Mesothelial cell of epicardium (in vitro differentiated cells): ENCODE measurements around the gene SPOPL. TPM values are rescaled to one million over a fixed set of nuclear protein-coding genes. Genes with fewer than 3 reads are reported as not detected.

Experiments
- DNase-seq, 2 experiments: peaks; one replicate each; pipeline ENCODE4 v3.0.0; 2021; ENCODE audit warnings: low spot score in 2 of 2; ENCODE audit not compliant: unreplicated experiment in 2 of 2
- H3K27ac Mint-ChIP-seq: 2 replicates; pipeline ENCODE4 v1.8.0; 2021; ENCODE audit warnings: mixed read lengths
- H3K27me3 Mint-ChIP-seq: 2 replicates; pipeline ENCODE4 v1.8.0; 2021; ENCODE audit warnings: low read depth, mixed read lengths
- H3K36me3 Mint-ChIP-seq: 2 replicates; pipeline ENCODE4 v1.8.0; 2021; ENCODE audit warnings: mixed read lengths
- H3K4me1 Mint-ChIP-seq: 2 replicates; pipeline ENCODE4 v1.8.0; 2021; ENCODE audit warnings: mixed read lengths
- H3K4me3 Mint-ChIP-seq: 2 replicates; pipeline ENCODE4 v1.8.0; 2021; ENCODE audit warnings: mild to moderate bottlenecking, moderate library complexity, mixed read lengths
- H3K9me3 Mint-ChIP-seq: 2 replicates; pipeline ENCODE4 v1.8.0; 2021; ENCODE audit warnings: mixed read lengths
- total RNA-seq: library from RNA; stranded (reverse); gene quantifications from 3 replicates; pipeline ENCODE4 v1.2.1, GENCODE V29; 2021
- TF ChIP-seq, protein P1 (sequence below): fragments of 200-600 bp; sonication (generic); IDR thresholded peaks from one replicate; pipeline ENCODE4 v1.5.0; 2021; ENCODE audit warnings: antibody characterized with exemption; ENCODE audit not compliant: unreplicated experiment

Gene SPOPL
- total RNA-seq, 1 donor from 2014 or later = 28.7 TPM

DNA sequence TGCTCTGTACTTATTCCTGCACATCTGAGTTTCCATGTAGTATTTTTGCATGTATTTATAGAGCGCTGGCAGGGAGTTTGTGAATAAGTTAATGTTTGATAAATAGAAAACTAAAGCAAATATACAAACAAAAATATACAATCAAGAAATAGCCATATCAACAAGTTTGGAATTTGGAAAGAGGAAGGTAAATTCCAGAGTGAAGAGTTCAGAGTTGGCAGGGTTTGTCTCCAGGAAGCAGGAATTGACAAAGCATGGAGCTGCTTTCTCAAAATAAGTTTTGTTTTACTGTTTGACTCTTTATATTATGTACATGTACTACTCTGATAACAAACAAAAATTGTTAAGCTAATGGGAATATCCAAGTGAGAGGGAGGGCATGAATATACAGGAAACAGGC, 80.3 kb downstream of the SPOPL start:
- Mint-ChIP-seq H3K9me3 (peaks cover 37% of the 10 kb centered on the region), H3K27ac (no peak overlapping the region), H3K4me1 (no peaks in the 10 kb centered on the region), H3K36me3 (peaks cover 67% of the 10 kb centered on the region), H3K4me3 (no peak overlapping the region), H3K27me3 (no peaks in the 10 kb centered on the region)
- TF ChIP-seq, protein P1, sequence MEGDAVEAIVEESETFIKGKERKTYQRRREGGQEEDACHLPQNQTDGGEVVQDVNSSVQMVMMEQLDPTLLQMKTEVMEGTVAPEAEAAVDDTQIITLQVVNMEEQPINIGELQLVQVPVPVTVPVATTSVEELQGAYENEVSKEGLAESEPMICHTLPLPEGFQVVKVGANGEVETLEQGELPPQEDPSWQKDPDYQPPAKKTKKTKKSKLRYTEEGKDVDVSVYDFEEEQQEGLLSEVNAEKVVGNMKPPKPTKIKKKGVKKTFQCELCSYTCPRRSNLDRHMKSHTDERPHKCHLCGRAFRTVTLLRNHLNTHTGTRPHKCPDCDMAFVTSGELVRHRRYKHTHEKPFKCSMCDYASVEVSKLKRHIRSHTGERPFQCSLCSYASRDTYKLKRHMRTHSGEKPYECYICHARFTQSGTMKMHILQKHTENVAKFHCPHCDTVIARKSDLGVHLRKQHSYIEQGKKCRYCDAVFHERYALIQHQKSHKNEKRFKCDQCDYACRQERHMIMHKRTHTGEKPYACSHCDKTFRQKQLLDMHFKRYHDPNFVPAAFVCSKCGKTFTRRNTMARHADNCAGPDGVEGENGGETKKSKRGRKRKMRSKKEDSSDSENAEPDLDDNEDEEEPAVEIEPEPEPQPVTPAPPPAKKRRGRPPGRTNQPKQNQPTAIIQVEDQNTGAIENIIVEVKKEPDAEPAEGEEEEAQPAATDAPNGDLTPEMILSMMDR = no peak
- DNase-seq = no peak

DNA sequence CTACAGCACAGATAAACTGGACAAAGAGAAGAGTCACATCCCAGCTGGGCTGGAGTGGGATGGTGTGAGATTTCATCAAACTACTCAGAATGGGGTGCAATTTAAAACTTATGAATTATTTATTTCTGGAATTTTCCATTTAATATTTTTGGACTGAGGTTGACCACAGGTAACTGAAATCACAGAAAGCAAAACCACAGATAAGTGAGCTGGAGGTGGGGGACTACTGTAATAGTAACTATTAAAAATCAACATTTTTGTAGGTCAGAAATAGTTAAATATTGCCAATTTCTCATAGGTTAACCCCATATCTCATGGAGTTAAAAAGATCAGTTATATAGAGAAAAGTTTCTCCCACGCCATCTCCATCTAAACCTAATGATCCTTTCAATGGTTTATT, 88.1 kb downstream of the SPOPL start:
- no peaks in the 10 kb centered on the region for H3K27me3 Mint-ChIP-seq
- H3K4me3 Mint-ChIP-seq = no peak overlapping the region
- no peak overlapping the region for H3K27ac Mint-ChIP-seq
- no peak for DNase-seq
- no peaks in the 10 kb centered on the region for H3K4me1 Mint-ChIP-seq
- H3K9me3 Mint-ChIP-seq = peaks cover 5% of the 10 kb centered on the region
- H3K36me3 Mint-ChIP-seq = peaks cover 20% of the 10 kb centered on the region
- TF ChIP-seq, protein P1 = no peak

DNA sequence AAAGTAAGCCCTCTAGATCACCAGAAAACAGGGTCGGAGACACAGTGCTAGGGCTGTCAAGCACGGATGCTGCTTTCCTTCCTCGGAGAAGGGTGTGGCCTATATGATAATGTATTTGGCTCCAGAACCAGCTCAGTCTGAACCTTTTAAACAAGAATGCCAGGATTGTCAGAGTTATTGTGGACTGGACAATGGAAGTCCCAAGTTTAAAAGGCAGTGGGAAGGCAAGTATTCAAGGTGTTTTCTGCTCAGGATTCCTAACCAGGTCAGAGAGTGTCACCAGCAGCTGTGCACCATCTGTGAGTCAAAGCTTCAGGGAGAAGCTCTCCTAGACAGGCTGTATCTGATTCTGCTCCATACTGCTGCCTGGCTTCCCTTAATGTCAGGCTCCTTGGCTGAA, 94.8 kb downstream of the SPOPL start:
- TF ChIP-seq, protein P1 = no peak
- no peak overlapping the region for H3K27ac Mint-ChIP-seq
- no peaks in the 10 kb centered on the region for H3K27me3 Mint-ChIP-seq
- H3K4me3 Mint-ChIP-seq = no peak overlapping the region
- no peak for DNase-seq
- H3K9me3 Mint-ChIP-seq = peaks cover 11% of the 10 kb centered on the region
- peaks cover 6% of the 10 kb centered on the region for H3K4me1 Mint-ChIP-seq
- peaks cover 14% of the 10 kb centered on the region for H3K36me3 Mint-ChIP-seq

DNA sequence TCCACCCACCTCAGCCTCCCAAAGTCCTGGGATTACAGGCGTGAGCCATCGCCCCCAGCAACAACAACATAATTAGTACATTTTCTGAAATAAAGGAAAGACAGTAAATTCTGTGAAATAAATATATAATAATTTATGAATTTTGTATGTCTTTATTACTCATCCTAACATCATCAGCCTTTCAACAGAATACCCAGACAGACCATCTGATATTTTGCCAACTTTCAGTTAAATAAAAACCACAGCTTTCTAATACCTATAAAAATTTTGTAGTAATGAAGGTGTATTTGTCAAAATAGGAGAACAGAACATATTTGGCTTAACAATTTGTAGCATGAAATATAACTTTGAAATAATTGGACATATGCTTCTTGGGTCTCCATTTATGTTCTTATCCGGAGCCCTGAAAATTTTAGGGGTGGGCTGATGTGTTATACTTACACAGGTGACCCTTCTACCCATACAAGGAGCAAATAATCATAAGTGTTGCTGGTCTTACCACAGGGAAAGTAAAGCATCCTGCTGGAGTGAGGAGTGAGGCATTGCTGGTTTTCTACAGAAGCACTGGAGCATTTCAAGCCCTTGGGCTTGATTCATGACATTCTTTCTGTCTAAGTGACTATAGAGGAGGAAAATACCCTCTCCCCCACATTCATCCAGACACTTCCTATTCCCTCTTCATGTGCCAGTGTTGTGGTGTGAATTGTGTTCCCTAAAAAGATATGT, 99.3 kb downstream of the SPOPL start:
- Mint-ChIP-seq H3K4me3 (no peak overlapping the region), H3K36me3 (peaks cover 5% of the 10 kb centered on the region), H3K4me1 (peaks cover 7% of the 10 kb centered on the region), H3K27me3 (no peaks in the 10 kb centered on the region), H3K9me3 (peaks cover 6% of the 10 kb centered on the region), H3K27ac (no peak overlapping the region)
- no peak for DNase-seq
- TF ChIP-seq, protein P1 = no peak

DNA sequence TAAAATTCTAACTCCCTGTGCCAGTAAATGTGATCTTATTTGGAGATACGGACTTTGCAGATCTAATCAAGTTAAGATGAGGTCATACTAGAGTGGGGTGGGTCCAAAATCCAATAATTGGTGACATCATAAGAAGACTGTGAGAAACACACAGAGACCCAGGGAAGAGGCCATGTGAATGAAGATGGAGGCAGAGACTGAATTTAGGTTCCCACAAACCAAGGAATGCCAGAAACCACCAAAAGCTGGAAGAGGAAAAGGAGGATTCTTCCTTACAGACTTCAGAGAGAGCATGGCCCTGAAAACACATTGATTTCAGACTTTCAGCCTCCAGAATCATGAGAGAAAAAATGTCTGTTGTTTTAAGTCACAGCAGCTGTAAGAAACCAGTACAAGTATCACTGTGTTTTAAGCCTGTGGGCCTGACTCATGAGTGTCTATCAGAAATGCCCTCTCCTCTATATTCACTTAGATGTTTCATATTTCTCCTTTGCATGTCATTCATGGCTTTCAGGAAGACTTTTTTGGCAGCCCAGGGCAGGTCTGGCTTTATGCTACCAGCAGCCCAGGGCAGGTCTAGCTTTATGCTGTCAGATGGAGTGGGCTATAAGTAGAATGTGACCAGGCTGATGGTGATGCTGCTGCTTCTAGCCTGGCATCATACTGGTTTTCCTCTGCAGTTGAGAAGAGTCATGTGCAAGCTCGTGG, 100.0 kb downstream of the SPOPL start:
- peaks cover 6% of the 10 kb centered on the region for H3K4me1 Mint-ChIP-seq
- peaks cover 6% of the 10 kb centered on the region for H3K9me3 Mint-ChIP-seq
- no peak overlapping the region for H3K27ac Mint-ChIP-seq
- TF ChIP-seq, protein P1 = no peak
- H3K36me3 Mint-ChIP-seq = peaks cover 5% of the 10 kb centered on the region
- no peak for DNase-seq
- no peaks in the 10 kb centered on the region for H3K27me3 Mint-ChIP-seq
- H3K4me3 Mint-ChIP-seq = no peak overlapping the region
